ENCODE data around the gene SPOCD1. TPM values are rescaled to one million over a fixed set of nuclear protein-coding genes. Genes with fewer than 3 reads are reported as not detected.

SPOCD1 gene
- total RNA-seq, 1 donor from 2014 or later = 0.21 TPM

DNA sequence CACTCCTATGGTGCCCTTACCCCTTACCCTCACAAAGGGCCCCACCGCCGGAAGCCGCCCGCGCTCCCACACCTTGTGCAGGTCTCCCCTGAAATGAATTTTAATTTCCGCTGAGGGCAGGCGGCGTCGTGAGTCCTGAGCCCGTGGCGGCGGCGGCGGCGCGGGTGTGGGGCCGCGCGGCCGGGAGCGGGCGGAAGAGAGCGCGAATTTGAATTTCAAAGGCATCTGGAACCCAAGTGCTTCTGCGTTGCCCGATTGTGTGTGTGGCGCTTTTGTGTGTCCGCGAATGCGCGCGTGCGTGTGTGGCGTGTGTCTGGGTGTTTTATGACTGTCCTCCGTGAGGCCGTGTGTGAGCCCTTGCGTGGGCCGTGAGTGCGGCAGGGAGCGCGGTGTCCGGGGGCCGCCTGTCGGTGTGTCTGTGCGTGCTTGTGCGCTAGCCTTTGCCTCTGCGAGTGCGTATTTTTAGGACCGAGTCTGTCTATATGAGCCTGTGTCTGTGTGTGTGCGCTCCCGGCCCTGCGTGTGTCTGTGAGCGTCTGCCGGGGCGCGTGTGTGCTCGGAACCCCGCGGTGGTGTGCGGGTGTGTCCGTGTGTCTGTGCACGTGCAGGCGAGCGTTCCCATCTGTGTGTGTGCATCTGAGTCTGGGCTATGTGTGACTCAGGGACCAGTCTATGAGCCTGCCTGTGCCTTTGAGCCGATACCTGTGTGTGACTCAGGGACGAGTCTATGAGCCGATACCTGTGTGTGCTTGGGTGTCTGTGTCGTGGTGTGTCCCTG is 43.7 kb downstream of the SPOCD1 start:
- no peak for DNase-seq

DNA sequence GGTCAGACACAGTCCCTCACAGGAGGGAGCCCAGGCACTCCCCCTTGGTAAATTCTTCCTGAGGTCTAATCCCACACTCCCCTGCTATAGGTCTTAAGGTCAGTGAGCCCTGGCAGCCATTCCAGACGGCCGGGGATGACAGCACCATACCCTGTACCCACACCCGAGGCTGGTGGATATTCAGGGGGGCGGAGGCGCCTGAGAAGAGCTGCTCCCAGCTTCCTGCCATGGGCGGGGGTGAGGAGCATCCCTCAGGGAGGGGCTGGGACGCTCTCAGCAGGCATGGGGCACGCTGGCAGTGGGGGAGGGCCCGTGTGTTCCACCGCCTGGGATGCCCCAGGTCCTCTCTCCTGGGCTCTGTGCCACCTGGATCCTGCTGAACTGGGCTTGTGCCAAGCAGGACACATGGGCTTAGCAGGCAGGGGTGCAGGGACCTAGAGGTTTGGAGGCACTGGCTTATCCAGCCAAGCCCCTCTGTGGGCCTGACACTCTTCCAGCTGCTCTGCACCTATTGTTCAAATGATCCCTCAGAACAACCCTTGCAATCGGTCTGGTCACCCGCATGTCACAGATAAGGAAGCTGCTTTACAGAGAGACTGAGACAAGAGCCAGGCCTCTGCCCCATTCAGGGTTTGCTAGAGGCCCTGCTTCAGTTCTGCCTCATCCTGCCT is 46.0 kb downstream of the SPOCD1 start:
- no peak for DNase-seq

DNA sequence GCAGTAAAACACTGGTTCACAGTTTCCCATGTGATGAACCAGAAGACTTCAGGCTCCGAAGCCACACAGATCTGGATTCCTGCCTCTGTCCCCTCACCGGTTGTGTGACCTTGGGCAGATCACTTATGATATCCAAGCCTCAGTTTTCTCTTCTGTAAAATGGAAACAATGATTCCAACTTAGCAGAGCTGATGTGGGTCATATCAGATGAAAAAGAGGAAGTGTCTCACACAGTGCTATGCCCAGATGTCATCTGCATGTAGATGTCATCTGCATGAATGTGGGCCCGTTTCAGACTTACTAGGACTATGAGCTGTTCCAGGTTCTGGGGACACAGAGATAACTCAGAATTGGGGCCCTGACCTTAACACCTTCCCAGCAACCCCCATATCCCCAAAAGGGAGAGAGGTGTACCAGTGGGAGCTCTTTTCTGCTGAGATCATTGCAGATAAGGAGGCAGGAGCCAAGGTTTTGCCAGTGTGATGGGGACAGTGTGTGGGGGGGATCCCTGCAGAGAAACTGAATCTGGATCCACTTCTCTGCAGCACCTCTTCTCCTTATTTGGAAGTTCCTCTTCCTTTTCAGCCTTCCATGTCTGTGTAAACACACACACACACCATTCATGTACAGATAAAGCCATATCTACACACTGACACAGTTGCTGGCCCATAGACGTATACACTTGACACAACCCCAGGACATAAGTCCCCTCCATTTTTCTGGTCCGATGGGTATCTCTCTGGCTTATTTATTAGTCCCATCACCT is 46.7 kb downstream of the SPOCD1 start:
- no peak for DNase-seq

DNA sequence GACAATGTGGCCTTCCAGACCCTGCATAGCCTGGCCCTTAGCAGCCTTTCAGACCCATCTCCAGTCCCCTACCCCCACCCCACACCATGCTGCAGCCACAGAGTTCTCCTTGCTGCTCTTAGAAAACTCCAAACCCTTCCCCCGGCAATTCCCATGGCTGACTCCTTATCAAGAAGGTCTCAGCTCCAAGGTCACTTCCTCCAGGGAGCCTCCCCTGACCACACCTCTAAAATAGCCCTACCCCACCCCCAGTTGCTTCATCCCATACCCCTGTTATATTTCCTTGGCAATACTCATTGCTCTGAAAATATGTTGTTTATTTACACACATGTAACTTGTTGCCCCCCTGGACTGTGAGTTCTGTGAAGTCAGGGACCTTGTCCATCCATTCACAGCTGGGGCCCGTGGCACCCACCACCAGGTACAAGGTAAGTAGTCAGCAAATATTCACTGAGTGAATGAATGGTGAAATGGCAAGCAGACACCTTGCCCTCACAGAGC is 47.4 kb downstream of the SPOCD1 start:
- no peak for DNase-seq

DNA sequence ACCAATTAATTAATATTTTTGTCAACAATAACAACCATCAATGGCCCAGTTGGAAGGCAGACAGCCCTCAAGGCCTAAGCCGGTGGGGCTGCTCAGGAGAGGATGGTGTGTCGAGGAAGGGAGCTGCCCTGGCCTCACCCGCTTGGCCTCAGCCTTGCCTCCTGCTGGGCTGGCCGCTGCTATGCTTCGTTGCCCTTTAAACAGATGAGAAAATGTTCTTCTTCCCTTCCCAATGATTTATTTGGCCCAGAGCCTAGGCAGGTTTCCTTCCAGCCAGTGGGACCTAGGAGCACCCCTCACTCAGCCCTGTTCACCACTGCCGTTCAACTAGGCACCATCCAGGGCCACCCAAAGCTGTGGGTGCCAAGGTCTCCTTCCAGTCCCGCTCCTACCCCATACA is 48.6 kb downstream of the SPOCD1 start:
- DNase-seq = no peak

DNA sequence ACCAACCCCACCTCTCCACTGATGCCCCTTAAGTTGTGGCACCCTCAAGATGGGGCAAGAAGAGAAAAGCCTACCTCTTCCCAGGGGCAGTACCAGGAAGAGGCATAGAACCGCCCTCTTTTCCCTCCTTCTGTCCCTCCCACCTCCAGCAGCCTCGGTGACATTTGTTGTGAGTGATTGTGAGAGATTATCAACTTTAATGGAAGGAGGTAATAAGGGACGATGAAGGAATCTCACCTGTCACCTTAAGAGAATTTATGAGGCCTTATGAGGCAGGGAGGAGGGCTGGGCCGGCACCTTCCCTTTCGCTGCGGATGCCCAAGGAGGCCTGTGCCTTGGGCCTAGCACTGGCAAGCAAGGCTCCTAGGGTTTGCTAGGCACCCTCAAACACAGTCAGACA is 50.3 kb downstream of the SPOCD1 start:
- no peak for DNase-seq

DNA sequence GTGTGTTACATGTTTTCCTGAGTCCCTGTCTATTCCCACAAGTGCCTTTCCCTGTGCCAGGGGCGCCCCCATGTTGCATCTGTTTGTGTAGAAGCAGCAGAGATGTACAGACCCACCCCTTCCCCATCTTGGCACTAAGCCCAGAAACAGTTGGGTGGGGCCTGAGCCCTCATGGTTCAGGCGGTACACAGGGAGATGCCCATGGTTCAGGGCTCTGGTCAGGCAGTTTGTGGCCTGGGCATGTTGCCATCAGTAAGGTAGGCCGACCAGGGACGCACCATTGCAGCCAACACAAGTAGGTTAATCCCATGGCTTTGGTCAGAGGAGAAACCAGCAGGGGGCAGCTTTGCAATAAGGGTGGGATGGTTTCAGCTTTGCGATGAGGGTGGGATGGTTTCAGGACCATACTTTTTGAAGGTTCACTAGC is 50.8 kb downstream of the SPOCD1 start:
- DNase-seq = peak; percentile 77

DNA sequence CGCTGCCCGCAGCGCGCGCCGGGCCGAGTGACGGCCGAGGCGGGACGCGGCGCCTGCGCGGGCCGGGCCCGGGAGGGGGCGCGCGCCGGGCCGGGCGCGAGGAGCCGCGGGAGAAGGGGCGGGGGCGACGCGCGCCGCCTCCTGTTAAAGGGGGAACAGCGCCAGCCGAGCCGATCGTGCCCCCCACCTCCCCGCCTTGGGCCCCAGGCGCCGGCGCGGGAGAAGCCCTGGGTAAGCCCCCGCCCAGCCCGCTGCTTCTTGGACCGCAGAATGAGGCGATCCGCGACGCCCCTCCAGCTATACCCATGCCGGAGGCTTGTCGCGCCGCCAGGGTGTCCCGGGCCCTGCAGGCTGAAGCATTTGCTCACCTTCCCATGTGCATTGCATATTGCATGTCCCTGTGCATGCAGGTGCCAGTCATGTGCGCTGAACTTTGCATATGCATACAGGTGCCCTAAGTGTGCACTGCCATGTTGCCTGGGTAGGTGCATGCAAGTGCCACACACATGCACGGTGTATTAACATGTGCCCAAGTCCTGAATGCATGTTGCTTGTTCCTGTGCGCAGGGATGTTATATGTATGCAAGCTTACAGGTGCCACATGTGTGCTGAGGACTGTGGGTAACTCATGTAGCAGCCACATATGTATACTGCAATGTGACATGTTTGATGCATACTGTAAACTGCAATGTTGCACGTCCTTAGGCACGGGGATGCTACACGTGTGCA is 51.3 kb downstream of the SPOCD1 start, which contains the start of gene ADGRB2:
Gene ADGRB2, minus strand, starts transcription at position 29 of the 729 bp plus-strand sequence. CDS start 7,119 bp downstream, outside the sequence.
- DNase-seq = peak; percentile 71

DNA sequence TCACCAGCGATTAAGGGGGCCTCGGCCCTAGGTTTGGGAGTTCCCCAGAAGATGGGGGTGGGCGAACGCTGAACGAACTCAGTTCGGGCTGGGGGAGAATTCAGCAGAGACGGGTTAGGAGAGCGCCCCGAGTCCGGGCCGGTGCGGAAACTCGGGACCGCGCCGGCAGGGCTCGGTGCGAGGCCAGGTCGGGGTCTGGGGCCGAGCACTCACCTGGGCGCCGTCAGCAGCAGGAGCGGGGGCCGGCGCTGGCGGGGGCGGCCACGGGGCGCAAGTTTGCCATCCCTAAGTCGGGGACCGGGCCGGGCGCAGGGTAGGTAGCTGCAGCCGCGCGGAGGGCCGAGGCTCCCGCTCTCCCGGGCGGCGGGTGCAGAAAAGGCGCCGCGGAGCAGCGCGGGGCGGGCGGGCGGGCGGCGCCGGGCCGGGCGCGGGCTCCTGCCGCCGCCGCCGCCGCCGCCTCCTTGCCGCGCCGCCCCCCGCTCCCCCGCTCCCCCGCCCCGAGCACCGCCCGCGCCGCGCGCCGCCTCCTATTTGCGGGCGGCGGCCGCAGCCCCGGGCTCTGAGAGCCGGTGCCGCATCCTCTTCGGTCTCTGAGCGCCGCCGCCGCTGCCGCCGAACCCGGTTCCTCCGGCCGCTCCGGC is 52.0 kb downstream of the SPOCD1 start:
- DNase-seq = no peak

DNA sequence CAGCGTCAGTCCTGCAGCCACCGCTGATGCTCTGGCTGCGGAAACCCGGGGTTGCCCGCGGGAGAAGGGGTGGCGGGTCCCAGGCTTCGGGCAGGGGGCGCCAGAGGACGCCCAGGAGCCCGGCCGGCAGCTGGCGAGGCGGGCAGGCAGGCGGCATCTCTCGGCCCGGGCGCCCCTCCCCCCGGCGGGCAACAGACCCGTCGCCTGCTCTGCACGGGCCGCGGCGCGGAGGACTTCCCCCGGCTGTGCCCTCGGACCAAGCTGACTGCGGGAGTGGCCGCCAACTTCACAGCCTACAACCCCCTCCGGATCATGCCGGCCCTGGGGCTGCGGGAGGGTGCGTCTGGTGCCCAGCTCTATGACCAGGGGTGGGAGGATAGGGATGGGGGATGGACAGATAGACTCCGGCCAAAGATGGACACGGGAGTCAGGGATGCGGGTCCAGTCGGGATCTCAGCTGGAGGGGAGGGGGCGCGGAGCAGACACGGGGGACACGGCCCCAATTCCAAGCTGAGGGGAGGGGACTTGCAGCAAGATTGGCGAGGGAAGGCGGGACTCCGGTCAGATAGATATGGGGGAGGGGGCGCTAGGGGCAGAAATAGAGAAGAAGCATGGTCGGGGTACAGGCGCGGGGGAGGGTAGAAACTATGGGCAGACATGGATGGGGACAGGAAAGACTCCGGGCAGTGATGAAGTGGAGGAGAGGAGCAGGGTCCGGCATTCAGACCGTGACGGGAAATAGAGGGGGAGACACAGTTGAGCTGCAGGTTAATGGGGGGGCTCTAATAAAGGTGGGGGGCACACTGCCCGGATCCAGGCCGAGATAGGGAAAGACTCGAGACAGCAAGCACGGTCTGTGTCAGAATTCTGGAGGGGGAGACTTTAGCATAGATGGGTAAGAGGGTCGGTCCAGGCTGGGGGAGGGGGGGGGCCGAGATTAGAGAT is 52.8 kb downstream of the SPOCD1 start:
- DNase-seq = peak; percentile 91

DNA sequence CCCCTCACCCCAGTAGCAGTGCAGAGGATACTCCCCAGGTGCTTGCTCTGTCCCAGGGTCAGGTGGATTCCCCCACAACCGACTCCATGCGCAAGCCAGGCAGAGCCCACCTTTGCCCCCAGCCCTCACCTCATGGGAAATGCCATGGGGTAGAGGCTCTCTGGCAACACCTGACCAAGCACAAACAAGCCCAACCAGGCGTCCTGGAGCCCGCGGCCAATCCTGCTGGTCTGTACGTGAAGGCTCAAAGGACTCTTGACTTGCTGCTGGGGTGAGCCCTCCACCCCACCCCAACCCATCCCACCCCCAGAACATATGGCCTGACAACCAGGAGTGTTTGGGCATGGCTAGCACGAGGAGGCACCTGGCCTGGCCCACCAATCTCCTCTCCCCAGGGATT is 53.5 kb downstream of the SPOCD1 start:
- DNase-seq = no peak

DNA sequence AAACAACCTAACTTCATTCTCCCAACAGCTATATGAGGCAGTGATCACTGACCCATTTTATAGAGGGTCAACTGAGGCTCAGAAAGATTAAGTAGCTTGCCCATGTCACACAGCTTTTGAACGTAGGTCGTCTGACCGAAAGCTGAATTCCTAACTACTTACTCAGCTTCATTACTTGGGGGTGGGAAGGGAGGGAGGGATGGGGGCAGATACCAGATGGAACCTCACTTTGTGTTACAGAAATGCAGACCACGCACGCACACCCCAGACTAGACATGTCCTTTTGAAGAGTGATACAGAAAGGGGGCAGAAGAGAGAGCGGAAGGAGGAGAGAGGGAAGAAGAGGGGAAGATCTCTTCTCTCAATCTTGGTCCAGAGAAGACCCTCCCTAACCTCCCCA is 53.9 kb downstream of the SPOCD1 start:
- DNase-seq = no peak

DNA sequence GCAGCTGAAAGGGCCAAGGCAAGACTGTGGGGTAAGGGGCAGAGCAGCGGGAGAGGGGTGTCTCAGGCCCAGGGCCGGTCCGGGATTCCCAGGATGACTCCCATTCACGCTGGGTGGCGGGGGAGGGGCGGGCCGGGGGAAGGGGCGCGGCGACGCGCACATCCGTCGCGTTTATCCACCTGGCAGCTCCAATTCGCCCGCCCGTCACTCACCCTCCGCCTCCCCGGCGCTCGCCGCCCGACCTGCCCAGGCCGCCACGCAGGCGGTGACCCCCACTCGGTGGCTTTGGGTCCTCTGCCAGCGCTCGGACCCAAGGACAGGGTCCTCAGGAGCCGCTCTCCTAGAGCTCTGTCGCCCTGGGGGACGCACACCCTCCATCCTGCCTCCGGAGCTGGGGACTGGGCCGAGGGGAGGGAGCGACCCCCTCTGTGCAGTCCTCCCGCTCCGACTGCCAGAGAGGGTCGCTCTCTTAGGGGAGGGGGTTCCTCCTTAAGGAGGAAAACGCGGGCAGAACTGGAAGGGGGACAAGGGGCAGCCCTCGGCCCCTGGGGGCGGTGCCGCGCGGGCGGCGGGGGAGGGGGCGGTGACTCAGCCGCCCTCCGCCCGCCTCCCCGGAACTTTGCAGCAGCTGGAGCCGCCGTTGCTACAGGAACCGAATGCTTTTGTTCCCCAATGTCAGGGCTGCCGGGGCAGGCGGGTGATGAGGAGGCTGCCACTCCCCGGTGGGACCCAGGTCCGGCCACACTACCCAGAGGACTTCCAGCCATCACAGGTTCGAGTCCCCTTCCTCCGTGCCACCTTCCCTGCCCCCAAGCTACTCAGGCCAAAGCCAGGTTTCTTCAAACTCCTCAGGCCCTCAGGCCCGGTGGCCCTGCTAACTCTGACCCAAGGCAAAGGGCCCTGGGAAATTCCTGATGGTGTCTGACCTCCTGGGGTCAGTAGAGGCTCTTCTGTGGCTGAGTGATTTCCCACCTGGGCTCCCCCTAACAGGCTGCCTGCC is 55.1 kb downstream of the SPOCD1 start:
- DNase-seq = peak; percentile 88

DNA sequence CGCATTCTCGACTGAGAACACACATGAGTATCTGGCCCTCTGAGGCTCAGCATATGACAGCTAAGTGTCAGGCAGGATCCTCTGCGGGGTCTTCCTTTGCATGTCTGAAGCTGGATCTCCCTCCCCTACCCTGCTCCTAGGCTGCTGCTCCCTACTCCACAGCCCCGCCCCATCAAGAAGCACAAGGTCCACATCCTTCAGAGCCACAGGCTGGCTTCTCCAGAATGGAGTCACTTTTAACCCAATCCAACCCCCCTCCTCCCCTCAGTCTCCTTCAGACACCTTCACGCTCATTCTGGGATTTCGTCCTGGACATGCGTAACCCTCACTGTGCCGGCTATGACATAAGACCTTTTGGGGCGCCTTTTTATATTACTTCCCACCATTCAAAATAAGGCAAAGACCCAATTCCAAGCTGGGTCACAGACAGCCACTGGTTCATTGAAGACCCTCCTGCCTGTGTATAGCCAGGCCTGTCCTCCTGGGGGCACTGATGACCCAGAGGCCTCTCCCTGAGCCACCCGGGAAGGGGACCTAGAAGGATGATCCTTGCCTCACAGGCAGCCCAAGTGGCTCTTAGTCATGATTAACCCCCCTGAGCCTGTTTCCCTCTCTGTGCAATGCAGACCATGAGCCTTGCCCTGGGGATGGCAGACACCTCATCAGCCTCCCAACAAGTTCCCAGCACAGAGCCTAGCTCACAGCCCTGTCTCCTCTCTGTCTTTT is 56.4 kb downstream of the SPOCD1 start:
- no peak for DNase-seq

DNA sequence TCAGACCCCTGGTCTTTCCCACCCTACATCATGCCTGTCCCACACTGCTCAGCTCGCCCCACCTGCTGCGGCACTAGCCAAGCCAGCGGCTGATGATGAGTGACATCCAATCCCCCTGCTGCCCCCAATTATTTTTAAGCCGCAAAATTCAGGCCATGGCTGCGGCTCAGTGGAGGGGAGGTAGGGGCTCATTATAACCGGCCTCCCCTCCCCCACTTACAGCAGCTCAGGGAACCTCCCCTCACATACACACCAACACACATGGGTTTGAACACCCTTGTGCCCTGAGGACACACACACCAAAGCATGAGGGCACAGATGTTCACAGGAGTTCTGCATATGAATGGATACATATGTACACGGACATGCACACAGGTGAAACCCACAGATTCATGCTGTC is 57.0 kb downstream of the SPOCD1 start:
- DNase-seq = no peak

DNA sequence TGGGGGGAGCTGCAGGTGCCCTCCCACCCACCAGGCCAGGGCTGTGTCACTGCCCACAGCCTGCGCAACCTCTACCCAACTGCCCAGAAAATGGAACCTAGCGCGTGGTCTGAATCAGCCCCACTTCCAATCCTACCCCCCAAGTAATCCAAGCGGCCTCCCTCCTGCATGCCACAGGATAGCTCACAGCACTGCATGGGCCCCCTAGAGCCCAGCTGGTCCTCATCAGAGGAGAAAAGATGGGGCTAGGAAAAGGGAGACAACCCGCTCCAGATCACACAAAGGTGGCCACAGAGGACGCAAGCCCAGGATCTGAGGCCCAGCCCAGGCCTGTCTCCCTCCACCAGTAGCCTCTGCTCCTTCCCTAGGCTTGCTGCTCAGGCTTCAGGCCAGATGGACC is 57.8 kb downstream of the SPOCD1 start:
- no peak for DNase-seq

DNA sequence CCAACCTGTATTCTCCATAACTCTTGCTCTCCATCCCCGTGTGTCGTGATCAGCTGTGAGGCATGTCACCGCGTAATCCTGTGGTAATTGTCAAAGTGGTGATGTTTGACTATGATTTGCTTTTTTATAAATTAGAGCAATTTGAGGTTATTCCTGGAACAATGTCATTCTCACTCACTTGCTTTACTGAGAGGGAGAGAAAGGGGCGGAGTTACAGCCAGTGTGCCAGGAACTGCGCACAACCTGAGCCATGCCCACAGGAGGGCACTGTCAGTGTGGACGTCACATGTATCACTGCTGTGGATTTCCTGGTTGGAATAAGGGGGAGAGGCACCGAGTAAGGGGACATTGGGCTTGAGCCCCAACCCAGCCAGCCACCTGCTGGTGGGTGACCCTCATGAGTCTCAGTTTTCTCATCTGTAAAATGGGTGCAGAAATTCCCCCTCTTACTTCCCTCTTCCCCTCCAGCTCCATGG is 58.6 kb downstream of the SPOCD1 start:
- no peak for DNase-seq

DNA sequence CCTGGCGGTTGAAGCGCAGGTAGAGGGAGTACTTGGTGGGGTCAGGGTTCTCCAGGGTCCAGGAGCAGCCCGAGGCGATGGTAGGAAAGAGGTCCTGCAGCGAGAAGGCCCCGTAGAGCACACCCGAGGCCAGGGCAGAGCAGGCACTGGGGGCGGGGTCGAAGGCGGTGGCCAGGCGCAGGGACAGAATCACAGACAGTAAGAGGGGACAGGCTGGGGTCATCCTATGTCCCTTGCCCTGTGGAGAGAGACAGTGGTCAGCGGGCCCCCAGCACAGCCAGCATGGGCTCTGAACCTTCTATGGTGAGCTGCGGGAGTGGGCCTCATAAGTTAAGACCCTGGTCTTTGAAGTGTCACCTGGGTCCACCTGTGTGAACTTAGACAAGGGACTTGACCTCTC is 59.2 kb downstream of the SPOCD1 start:
- no peak for DNase-seq

Measured in tongue (tissue), 2 donors.